T-helper 22 cell (primary cell): ENCODE results near the gene CDC42BPA.
"Not testable (repeated sequence)": the region's sequence is repeated elsewhere in the genome, so short reads cannot be mapped to it uniquely, and the experiment has no call there.

Experiments used
- DNase-seq: peaks from one replicate; pipeline ENCODE4 v3.0.0-alpha.2; 2020; ENCODE audit warnings: low read depth

Gene CDC42BPA

DNA sequence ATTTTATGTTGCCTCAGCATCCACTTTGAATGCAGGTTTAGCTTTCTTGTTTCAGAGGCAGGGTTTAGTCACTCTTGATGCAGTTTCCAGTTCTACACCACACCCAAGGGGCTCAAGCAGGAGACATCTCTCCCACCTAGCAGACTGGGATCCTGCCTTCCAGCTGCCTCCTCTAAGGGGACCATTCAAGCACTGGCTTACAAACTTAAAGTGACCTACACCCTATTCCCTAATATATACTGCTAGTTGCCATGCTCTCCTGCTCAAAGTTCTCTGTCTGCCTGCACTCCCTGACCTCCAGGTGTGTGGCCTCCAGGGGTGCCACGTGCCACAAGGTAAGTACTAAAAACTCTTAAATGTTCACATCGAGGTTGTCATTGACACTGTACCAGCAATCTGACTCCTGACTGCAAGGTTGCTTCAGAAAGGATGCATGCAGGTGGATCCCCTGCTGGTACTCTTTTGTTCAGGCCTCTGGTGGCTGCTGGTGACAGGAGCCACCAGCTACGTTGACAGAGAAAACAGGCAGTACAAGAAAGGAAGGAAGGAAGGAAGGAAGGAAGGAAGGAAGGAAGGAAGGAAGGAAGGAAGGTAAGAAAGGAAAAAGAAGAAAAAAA lies 192.3 kb downstream of the CDC42BPA start:
- DNase-seq: no peak

- no peak for DNase-seq
These were observed 193.8 kb downstream of the CDC42BPA start for GRCh38 chr1:227124473-227124872.

DNA sequence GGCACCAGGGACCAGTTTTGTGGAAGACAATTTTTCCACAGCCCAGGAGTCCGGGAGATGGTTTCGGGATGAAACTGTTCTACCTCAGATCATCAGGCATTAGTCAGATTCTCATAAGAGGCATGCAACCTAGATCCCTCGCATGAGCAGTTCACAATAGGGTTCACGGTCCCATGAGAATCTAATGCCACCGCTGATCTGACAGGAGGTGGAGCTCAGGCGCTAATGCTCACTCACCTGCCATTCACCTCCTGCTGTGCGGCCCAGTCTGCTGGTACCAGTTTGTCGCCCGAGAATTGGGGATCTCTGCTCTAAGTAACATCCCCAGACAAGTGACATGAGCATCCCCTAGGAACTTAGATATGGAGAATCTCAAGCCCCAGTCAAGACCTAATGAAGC lies 197.5 kb downstream of the CDC42BPA start:
- DNase-seq: no peak

DNA sequence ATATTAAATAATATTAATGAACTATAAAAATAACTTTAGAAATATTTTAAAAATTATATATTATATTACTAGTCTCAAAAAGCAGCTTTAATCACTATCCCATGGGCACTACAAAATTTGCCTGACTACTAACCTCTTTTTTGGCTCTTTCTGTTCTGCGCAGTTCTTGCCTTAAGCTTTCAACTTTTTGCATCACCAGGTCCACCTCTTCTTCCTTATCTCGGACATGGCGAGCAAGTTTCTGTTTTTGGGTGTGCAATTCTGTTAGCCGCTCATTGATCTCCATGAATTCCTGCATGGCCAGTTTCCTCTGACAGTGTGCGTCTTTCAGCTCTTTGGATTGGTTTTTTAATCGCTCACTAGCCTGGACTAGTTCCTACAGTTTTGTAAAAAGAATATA lies 205.8 kb downstream of the CDC42BPA start:
- DNase-seq: no peak

DNA sequence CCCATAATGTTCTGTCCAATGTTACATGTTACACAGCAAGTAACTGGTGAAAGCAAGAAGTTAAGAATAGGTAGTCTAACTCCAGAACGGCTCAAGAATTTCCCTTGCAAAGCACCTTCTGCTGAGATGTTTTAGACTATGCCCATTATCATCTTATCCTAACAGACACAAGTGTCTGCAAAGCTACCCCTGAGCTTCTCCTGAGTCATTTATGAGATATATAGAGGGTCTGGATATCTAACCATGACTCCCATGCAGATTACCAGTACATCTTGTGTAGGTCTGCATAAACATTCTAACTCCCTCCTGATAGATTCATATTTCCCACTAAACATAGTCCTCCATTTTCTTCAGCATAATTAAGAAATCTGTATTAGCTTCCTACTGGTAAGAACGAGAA lies 206.5 kb downstream of the CDC42BPA start:
- no peak for DNase-seq

DNA sequence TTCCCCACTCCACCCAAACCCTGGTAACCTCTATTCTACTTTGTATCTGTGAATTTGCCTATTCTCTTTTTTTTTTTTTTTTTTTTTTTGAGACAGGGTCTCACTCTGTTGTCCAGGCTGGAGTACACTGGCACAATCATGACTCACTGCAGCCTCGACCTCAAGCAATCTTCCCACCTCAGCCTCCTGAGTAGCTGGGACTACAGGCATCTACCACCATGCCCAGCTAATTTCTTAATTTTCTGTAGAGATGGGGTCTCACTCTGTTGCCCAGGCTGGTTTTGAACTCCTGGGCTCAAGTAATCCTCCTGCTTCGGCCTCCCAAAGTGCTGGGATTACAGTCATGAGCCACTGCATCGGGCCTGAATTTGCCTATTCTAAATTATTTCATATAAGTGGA lies 213.0 kb downstream of the CDC42BPA start:
- DNase-seq: not testable (repeated sequence)

- no peak for DNase-seq
These were observed 216.2 kb downstream of the CDC42BPA start for GRCh38 chr1:227102056-227102455.

DNA sequence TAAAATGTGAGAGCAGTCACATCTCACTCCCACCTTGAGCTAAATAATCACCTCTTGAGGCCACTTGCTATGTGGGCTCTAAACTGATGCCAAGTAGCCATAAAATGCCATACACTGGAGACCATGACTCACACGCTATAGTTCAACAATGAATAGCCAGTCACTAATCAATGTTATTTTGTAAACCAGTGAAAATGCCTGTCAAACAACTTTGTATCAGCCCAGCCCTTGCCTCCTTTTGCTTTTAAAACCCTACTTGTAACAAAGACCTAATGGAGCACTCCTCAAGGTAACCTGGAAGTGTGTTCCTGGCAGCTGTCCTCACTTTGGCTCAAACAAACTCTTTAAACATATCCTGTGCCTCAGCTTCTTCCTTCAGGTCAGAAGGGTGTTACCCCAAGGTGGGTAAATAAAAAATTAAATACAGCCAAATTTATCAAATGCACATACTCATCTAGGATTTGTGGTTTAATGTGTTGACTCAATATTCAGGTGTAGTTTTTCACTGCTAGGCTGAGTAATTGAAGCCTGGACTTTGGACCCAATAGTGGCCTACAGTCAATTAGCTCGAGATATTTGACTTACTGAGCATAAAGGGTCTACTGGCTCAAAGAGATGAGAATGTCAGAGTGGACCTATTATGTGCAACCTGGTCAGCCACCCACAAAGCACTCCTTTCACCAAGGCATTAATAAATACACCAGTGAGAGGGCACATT lies 223.9 kb downstream of the CDC42BPA start:
- no peak for DNase-seq

DNA sequence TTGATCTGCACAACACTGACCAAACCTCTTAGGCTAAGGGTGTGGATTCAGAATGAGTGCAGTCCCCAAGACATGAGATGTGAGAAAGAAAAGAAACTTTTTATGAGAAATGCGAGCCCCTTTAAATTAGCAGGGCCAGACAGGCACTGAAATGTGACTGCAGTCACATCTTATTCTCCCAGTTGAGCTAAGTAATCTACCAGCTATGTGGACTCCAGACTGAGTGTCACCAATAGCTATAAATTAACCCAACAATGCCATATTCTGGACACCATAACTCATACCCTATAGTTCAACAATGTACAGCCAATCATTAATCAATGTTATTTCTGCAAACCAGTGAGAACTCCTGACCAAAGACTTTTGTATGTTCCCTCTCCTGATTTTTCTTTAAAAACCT lies 225.0 kb downstream of the CDC42BPA start:
- no peak for DNase-seq

DNA sequence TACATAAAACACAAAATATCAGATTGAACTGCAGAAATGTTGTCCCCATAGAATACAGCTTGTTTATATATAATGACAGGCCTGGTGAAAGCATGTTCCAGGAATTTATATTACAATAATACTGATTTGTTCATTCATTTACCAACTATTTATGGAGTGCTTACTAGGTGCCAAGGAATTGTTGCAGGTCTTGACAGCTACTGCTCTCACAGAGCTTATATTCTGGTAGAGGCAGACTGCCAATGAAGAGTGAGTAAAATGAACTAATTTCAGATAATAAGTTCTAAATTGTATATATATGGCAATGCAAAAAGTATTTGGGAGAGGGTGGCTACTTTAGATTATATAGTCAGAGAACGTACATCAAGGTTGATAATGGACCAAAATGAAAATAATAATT lies 226.2 kb downstream of the CDC42BPA start:
- no peak for DNase-seq

GRCh38 chr1:227086636-227087035 lies 231.7 kb downstream of the CDC42BPA start:
- no peak for DNase-seq

DNA sequence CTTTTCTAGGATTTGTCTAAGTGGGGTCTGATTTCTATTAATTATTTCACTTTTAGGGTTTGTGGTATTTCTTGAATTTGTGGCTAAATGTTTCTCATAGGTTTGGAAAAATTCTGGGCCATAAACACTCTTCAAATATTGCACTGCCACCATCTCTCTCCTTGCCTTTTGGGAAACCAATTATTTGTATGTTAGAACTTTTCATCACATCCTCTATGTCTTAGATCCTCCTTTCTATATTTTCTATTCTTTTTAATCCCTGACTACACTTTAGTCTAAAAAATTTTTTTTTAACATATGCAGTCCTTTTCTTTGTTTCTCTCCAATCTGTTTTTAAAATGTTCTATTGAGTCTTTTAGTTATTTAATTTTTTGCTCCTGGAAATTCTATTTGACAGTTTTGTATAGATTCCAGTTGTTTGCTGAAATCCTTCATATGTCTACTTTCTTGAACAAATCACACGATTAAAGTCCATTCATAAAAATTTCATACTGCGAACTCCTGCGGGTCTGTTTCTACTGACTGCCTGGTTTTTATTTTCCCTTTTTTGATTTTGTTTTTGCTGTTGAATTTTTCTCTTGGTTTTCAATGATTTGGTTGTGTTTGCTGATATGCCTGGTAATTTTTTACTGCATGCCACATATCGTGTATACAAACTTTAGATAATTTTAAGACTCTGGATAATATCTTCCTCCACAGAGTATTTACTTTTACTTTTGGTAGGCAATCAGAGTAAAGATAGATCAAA lies 235.1 kb downstream of the CDC42BPA start:
- no peak for DNase-seq

GRCh38 chr1:227077783-227078182 lies 240.5 kb downstream of the CDC42BPA start:
- no peak for DNase-seq

GRCh38 chr1:227073786-227074185 lies 244.5 kb downstream of the CDC42BPA start:
- DNase-seq: no peak

DNA sequence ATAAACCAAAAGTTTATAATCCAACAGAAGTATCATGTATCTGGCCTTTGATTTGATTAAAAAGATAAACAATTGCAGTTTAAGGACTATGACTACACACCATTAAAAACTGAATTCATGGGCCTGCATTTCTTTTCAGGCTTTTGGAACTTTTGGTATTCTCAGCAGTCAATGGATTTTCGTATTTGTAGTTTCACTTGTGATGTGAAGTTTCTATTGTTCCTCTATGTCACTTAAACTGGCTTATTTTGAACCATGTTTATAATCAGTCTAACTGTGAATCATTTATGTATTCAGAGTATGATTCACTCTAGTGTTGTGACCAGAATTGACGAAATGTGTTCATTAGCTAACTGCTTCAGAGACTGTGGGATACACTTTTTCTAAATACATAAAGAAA lies 245.3 kb downstream of the CDC42BPA start:
- DNase-seq: no peak

DNA sequence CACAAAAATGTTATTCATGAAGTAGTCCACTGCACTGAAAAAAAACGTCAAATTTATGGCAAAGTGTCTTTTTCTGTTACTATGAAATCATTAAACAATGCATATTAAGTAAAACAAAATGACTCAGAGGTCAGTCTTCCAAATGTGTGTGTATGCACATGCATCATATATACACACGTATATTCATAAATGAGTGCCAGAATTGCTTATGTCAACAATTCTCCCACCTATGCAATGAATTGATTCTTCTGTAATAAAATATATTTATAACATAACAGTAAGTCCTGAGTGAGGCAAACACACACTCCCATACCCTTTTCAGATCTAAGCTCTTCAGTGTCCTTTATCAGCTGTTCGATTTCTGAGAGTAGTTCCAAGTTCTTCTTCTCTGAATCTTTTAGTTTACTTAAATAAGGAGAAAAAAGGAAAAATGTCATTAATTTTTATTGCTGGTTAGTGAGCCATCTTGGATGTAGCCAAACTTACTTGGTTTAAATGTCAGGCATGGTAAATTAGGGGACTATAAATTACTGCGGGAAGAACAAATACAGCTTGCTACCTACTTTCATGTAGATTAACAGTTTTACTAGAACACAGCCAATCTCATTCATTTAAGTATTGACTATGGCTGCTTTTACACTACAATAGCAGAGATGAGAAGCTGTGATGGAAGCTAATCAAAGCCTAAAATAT lies 246.3 kb downstream of the CDC42BPA start:
- no peak for DNase-seq

- DNase-seq: no peak
These were observed 247.5 kb downstream of the CDC42BPA start for GRCh38 chr1:227070638-227071285.

DNA sequence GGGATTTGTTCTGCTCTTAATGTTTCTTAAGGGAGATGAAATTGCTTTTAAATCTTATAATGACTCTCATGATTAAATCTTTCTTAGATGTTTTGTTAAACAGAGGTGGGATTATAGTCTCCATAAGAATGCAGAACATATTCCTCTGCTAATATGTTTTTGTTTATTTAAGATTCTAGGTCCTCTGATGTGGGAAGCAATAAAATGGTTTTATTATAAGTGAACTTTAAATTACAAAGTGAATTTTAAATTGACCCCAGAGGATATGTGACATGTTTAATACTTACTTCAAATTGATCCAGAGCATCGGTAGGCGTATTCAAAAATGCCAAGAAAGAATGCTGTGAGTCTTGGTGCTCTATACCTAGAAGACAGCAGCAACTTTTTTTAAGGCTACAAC lies 248.8 kb downstream of the CDC42BPA start:
- DNase-seq: no peak

DNA sequence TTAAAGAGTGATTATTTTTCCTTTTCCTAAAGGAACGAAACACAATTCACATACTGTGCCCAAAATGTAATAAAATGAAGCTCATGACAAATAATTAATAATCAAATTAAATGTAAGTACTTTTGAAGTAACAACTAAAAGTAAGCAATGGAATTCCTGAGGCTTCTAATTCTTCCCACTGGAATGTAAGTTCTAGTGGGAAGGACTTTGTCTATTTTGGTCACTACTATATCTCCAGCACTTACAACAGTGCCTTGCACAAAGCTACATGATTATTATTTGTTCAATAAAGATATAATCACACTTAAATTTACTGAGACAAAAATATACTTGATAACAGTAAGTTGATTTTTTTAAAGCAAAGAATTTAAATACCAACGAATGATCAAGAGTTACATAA lies 249.4 kb downstream of the CDC42BPA start:
- no peak for DNase-seq

DNA sequence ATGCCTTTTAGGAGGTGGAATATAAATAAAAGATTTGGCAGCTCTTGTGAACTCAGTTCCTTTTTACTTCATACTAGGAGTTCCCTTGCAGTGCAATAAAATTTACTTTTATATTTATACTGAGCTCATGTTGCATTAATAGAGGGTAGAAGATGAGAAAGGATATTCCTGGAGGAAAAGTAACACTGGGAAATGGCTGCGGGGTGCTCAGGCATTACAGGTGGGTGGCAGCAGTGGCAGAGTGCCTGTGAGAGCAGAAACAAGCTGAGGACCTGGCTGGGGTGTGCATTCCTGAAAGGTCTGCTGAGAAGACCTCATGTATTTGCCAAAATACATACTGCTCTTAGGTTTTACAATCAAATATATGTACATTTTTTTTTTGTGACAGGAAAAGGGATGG lies 251.3 kb downstream of the CDC42BPA start:
- no peak for DNase-seq

GRCh38 chr1:227065311-227065710 lies 253.0 kb downstream of the CDC42BPA start:
- DNase-seq: no peak

DNA sequence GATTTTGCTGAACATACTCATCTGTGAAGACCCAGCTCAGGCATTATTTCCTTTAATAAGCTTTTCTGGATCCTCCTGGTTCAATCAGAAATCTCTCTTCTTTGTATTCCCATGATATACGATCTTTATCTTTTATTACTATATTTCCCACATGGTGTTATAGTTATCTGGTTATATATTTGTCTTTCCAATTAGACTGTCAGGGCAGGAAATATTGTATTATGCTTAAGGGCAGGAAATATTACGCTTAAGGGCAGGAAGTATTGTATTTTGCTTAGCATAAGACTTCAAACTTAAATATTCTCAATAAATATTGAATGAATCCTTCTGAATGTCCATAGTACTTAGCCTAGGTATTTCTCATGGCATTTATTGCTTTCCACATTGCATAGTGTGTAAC lies 256.0 kb downstream of the CDC42BPA start:
- no peak for DNase-seq
